Activated naive CD4-positive, alpha-beta T cell (primary cell): ENCODE data around the gene STBD1.
"Not testable (repeated sequence)": the region's sequence is repeated elsewhere in the genome, so short reads cannot be mapped to it uniquely, and the experiment has no call there.

Source experiments
- DNase-seq, 4 experiments: peaks; one replicate each; lab custom pipeline; 2025; lab: John Stamatoyannopoulos, UW

Gene STBD1

DNA sequence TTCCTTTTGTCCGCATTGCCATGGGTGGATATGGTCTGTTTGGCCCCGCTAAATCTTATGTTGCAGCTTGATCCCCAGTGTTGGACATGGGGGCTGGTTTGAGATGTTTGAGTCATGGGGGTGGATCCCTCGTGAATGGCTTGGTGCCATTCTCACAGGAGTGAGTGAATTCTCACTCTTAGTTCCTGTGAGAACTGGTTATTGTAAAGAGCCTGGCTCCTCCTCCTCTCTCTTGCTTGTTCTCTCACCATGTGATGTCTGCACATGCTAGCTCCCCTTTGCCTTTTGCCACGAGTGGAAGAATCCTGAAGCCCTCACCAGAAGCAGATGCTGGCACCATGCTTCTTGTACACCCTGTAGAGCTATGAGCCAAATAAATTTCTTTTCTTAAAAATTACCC is 22.6 kb upstream of the STBD1 start:
- DNase-seq: no peak

DNA sequence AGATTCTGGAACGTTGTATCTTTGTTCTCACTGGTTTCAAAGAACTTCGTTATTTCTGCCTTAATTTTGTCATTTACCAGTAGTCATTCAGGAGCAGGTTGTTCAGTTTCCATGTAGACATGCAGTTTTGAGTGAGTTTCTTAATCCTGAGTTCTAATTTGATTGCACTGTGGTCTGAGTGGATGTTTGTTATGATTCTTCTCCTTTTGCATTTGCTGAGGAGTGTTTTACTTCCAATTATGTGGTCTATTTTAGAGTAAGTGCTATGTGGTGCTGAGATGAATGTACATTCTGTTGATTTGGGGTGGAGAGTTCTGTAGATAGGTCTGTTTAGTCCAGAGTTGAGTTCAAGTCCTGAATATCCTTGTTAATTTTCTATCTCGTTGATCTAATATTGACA is 18.7 kb upstream of the STBD1 start:
- DNase-seq: not testable (repeated sequence)

DNA sequence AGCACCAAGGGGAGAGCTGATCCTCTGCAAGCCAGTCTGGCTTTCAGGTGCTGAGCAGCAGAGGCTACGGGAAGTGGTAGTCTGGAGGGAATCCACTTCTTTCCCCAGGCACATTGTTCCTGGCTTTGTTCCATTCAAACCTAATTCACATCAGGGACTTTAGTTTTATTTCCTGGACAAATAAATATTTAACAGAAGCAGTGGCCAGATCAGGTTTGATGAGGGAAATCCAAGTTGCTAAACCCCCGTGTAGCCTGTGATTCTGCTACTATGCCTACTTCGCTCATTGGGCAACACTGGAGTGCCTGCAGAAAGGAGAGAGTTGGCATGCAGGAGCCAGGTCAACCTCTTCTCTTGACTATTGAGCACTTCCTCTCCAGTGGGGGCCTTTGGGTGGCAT is 13.8 kb upstream of the STBD1 start:
- DNase-seq: no peak

DNA sequence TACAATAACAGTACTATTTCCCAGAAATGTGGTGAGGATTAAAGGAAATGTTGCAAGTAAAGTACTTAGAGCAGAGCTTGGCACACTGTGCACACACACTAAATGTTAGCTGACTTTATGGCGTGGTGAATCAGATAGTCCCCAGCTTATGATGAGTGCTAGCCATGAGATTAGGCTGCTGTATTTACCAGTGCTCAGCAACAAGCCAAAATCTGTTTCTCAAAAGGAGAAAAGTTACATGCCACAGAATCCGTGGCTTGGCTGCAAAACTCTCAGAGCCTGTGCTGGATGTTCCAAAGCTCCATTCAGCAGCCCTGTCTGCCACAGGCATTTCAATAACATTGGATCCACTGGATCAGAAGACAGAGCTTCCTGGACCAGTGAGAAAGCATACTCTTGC is 12.8 kb upstream of the STBD1 start:
- DNase-seq: no peak

DNA sequence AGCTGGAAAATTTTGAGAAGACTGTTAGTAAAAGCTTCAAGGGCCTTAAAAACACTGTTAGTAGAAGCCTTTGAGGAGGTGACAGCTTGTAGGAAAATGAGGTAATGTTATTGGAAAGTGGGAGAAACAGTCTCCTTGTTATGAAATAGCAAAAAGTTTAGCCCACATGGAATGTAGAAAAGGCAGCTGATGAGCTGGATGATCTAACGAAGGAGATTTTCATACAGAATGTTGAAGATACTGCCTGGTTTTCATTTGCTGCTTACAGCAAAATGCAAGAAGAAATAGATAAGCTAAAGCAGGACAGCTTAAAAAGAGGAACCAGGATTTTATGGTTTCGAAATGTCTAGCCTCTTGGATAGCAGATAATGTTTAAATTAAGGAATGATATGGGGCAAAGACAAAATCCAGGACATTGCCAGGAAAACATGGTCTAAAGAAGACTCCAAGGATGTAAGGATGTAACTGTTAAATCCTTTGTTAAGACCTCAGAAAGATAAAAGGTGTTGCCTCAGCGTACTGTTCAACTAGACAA is 10.2 kb upstream of the STBD1 start:
- DNase-seq: no peak

DNA sequence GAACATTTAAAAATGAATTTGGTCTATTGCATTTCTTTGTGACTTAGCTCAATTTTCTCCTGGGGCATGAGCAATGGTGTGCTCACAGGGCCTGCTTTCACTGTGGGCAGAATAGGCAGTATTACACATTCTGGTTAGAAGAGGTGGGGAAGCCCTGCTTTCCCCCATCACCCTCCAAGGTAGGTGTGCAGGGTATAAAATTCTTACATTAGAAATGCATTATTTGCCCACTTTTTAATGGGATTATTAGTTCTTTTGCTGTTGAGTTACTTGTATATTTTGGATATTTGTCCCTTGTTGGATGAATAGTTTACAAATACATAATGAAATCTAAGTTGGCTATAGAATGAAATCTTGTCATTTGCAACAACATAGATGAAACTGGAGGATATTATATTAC is 8.3 kb upstream of the STBD1 start:
- no peak for DNase-seq

DNA sequence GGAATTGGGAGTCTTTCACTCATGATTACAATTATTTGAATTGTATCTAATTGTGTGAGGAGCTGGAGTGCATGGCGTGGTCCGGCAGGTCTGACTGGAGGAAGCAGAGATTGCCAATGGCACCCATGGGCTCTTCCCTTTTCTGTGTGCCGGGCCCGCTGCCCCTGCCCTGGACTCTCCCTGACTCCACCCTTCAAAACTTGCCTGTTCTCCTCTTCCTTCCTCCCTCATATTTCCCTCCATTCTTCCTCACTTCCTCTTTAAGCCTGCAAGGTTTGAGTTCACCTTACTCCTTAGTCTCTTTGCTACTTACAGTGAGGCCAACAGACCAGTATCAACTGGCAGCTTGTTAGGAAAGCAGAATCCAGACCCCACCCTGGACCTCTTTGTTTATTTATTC is 6.5 kb upstream of the STBD1 start:
- DNase-seq: no peak

DNA sequence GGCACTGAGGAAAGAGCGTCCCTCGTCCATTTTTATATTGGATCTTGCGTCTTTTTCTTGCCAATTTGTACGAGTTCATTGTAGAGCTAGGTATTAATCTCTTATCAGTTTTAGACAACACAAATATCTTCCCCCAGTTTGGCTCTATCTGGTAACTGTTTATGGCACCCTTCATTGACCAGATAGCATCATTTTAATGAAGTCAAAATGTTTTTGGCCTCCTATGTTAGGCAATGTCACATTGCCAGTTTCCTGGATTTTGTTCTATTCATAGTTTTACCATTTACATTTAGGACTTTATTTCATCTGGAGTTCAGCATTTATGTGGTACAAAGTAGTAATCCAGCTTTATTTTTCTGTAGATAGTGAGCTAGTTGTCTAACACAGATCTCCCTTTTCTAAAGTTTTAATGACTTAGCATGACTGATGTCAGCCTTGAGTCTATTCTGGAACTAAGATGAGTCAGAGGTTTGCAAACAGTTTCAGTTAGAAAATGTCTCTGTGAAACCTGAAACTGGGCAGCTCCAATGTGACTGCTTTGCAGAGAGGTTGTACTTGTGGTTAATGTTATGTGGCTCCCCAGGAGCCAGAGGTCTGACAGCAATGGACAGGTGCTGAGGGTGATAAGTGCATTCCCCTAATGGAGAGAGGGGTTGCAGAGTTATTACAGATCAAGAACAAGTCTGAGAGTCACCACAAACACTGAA is 5.3 kb upstream of the STBD1 start:
- no peak for DNase-seq

DNA sequence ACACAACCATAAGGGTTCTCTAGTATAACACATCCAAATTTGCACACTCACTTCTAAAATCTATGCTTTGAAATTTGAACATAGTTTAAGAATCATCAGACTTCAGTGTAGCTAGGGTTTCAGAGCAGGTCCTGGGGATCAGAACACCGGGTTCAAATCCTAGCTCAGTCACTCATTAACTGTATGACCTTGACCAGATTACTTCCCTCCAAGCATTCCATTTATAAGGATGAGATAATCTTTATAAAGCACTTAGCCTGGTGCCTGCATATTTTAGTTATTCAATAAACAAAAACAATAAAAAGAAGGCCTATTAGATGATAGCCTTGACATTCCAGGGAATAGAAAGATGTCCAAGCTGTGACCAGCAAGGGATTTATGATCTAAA is 4.8 kb upstream of the STBD1 start:
- no peak for DNase-seq

DNA sequence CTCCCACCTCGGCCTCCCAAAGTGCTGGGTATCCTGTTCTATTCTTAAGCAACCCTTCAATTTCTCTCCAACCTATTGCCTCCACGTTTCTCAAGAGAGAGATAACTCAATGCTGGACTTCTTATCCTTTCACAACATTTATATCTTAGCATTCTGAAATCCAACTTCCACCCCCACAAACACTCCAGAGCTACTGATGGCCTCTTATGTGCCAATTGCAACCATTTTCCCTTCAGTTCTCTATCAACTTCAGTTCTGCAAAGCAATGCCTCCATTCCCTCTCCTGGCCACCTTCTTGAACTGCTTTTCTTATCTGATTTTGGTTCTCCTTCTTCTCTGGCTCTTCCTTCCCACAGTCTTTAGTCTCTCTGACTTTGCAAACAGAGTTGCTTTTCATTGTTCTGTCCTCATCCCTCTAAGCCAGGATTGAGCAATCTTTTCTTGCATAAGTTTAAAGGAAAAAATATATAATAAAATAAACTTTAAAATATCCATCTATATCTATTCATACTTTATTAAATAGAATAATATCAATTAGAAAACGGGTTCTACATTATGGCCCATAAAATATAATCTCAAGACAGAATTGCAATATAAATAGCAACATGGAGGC is 3.6 kb upstream of the STBD1 start:
- no peak for DNase-seq

DNA sequence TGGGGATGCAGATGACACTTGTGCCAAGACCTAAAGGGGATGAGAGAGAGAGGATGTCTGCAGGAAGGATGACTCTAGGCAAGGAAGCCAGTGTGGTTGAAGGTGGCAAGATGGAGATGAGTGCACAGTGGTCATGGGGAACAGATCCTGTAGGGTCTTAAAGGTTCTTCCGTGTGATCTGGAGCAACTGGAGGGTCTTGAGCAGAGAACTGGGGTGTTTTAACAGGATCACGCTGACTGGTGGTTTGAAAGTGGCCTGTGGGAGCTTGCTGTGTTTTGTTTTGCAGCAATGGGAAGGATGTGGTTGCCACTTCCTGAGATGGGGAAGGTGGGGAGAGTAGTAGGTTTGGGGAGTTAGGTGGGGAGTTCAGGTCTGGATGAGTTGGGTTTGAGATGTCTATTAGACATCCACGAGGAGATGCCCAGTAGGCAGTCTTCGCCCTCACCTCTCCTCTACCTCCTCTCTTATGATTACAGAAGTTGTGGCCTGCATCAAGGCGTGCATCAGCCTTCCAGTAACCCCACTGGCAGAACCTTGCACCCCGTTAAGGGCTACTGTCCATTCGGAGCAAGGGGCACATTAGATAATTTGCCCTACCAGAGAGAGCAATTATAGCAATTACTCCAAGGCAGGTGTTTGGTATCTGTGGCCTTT is 1.4 kb upstream of the STBD1 start:
- DNase-seq: no peak

DNA sequence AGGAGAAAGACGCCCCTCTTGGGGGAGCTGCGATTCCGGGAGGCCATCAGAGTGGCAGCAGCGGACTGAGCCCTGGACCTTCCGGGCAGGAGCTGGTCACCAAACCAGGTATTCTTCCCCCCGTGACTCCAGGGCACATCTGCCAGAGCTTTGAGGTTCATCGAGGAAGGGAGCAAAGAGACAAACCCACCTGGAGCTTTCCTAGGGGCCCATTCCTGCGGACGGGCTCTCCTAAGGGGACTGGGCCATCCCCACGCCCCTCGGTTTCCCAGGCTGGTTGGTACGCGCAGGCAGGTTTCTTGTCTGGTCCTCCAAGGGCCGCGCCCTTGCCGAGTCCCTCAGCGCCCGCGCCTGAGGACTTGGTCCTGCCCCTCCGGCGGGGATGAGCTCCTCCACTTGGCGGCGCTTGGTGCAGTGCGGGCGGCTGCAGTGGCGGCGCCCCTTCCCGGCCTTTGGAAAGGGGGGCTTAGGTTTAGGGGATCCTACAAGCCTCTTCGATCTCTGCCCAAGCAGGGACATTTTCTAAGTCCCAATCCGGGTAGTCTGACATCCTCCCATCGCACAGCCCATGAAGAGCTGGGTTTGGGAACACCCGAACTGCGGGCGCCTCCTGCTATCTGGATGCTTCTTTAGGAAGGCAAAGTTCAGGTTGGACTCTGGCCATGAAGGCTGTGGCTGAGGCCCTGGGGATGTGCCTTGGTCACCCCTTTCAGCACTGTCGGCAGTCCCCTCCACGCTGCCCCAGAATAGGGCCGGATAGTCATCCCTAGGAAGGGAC is 538 bp downstream of the STBD1 start:
- DNase-seq: no peak

DNA sequence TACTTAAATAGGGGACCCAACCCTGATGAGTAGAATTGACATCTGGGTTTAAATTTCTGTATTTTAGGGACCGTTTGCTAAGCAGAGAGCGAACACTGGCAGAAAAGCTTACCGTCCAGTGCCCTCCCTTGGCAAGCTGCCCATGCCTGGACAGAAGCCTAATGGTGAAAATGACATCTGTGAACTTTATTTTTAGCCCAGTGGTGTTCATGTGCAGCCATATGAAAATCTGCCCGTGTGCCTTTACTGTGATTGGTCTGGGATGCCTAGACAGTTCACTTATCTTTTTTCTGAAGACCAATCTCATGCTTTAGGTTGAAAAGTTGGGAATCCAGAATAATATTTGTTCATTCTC is 1.1 kb downstream of the STBD1 start:
- DNase-seq: no peak

DNA sequence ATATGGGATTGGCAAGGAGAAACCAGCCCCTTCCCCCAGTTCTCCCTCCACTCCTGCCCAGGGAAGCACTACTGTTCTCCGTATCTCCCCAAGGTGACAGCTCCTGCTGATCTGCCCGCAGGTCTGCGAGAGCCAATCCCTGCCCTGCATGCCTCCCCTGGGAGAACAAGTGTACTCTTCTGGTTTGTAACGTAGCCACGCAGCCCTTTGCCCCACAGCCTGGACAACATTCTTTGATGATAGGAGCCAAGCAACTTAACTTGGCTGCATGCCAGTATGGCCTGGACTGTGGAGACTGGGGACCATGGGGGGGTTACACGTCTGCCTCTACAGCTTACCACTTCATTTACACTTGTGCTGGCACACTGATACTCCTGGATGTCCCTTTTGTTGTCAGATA is 2.0 kb downstream of the STBD1 start:
- DNase-seq: no peak

DNA sequence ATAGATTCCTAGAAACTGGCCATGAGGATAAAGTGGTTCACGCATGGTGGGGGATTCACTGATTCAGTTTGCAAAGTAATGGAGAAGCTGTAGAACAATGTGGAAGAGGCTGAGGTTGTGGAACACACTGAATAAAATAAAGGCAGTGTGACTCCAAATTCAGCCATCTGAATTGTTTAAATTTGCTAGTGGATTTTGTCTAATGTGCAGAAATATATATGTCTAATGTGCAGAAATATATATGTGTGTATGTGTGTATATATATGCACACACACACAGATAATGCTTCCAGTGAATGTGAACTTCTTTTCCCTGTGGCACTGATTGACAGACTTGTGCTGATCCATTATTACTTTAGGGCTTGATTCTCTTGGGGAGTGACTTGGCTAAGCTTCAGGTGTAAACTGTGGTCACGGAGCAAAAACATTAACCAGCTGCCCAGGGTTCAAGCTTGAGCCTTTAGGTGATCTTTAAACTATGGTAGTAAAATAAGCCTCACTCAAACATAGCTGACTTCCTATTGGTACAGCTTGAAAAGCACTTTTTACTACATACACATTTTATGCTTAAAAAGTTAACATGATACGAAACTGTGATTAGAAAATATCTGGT is 3.5 kb downstream of the STBD1 start:
- no peak for DNase-seq

DNA sequence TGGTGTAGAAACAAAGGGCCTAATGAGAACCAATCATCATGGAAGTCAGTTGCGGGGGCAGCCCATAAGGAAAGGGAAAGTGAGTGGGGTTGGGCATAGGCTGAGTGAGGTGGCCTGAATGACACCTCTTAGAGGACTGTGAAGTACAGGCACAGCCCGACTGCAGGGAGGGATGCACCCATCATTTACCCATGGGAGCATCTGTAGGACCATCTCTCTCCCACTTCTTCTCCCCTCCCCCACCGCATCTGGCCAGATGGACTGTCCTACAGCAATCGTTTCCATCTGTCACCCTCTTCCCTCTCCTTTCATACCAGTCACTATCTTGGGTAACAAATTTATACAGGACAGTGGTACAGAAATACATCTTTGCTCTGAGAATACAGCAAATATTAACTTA is 4.2 kb downstream of the STBD1 start:
- no peak for DNase-seq

DNA sequence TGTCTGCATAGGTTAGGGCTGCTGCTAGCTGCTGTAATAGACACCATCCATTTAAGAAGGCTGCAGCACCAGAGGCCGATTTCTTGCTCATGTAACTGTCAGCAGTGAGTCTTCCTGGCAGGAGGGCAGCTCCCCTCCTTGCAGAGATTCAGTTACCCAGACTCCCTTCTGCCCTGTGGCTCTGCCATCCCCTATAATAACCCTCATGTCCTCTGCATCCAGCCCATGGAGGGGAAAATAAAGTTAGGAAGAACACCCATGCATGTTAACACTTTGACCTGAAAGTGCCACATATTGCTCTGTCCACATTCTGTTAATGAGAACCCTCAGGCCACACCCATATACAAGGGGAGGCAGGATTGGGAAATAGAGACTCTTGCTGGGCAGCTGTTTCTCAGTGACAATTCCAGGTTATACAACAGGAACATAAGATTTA is 5.4 kb downstream of the STBD1 start:
- DNase-seq: no peak

DNA sequence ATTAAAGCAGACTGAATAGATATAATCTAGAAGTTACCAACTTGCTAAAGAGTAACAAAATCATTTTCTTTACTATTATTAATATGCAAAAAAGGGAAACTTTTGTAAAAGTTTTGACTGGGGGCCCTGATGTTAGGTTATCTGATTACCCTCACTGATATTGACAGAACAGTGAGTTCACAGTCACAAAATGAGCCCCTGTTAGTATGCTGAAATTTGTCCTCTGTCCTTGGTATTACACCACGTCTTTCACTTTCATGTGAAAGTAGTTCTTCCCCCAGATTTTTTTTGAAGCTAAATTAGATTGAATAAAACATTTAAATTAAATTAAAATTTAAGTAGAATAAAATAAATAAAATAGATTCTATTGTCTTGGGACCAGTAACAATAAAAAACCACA is 5.9 kb downstream of the STBD1 start:
- no peak for DNase-seq

DNA sequence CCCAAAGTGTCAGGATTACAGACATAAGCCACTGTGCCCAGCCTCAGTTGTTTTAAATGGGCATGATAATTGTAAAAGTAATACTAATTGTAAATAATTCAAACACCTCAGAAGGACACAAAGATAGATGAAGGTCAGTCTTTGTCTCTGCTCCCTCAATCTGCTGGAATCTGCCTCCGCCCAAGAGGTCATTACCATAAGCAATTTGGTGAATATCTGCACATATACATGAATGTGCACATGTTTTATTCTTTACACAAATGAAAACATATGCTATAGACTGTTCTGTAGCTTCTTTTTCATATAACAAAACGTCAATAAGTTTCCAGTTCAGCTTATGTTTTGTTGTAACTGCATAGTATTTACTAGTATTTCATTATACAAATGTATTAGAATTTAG is 7.0 kb downstream of the STBD1 start:
- no peak for DNase-seq

DNA sequence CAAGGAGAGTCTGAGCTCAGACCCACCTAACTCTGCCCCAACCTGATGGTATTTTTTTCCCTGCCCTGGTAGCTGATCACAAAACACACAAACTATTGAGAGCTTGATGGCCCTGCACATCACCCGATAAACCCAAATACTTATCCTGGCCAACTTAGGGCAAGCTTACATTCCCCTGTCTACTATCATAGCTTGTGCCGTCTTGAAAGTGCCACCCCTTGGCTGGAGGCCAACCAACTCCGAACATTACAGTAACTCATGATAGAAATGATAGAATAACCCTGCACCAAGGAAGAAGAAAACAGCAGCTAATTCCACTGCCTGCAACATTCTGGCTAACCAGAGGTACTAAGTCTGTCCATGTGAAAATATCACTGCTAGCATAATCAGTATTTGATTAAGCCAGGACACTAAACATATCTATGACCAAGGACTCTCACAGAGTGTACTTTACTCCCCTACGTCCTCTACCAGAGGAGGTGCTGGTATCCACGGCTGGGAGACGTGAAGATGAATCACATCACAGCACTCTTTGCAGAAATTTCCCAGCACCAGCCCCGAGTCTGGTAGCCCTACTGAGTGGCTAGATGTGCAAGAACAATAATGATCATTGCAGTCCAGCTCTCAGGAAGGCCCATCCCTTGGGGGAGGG is 8.9 kb downstream of the STBD1 start:
- no peak for DNase-seq

DNA sequence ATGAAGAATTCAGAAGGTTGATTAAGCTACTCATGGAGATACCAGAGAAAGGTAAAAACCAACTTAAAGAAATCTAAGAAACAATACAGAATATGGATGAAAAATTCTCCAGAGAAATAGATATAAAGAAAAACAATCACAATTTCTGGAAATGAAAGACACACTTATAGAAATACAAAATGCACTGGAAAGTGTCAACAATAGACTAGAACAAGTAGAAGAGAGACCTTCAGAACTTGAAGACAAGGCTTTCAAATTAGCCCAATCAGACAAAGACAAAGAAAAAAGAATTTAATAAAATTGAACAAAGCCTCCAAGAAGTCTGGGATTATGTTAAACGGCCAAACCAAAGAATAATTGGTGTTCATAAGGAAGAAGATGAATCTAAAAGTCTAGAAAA is 9.6 kb downstream of the STBD1 start:
- no peak for DNase-seq

DNA sequence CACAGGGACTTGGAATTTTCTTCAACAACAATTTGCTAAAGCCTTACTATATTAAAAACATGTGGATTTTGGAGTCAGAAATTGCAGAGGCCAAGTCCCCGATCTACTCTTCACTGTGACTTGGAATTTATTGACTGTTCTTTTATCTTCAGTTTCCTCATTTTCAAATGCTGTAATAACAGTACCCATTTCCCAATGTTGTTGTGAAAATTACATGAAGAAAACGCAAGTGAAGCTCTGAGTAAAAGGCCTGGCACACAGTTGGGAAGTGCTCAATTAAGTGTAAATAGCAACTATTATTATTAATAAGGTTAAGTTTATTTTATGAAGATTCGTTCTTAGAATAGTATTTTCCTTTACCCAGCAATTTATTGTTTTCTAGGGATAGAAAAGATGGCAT is 15.7 kb downstream of the STBD1 start:
- DNase-seq: no peak
